B cell (primary cell): Measurements from ENCODE around the gene PPP2R2B. TPM values are rescaled to one million over a fixed set of nuclear protein-coding genes. Genes with fewer than 3 reads are reported as not detected.

ENCODE experiments used
- ATAC-seq: fragments of 200-7000 bp; cut with Tn5 transposase; one replicate; pipeline ENCODE4 v1.10.0; 2021; ENCODE audit warnings: low read depth, mild to moderate bottlenecking, moderate number of reproducible peaks, moderate library complexity
- CTCF ChIA-PET: fragments of 350-600 bp; sonication (Branson Sonifier 250); formaldehyde crosslinking; loops from one replicate; lab custom pipeline; 2021; ENCODE audit warnings: antibody characterized with exemption, inconsistent platforms; lab: Charles Lee
- POLR2A ChIA-PET: fragments of 350-600 bp; sonication (Branson Sonifier 250); formaldehyde crosslinking; loops from one replicate; lab custom pipeline; 2021; ENCODE audit warnings: antibody characterized with exemption; lab: Charles Lee
- DNase-seq: peaks from one replicate; pipeline ENCODE4 v3.0.0; 2013
- H2AFZ ChIP-seq: 2 replicates; pipeline ENCODE4 v1.6.1; 2012; ENCODE audit warnings: mild to moderate bottlenecking, low read depth, low read length; ENCODE audit not compliant: insufficient read depth, poor library complexity, severe bottlenecking
- H3K27ac ChIP-seq, 2 donors: 1 replicate in 1 of 2; 2 replicates in 1 of 2; pipeline ENCODE4 v1.5.1; 2012 to 2013; ENCODE audit warnings: low read length in 2 of 2, mild to moderate bottlenecking in 2 of 2, moderate library complexity in 1 of 2
- H3K27me3 ChIP-seq, 4 experiments: fragments of 200-600 bp in 1 of 4; sonication (generic) in 1 of 4; replicated peaks in 1 of 4; 1 replicate in 2 of 4; 2 replicates in 2 of 4; pipeline versions ENCODE4 v1.6.1 to v1.7.0; 2013 to 2016; ENCODE audit warnings: low read length in 3 of 4, mild to moderate bottlenecking in 2 of 4, mixed read lengths in 1 of 4, moderate library complexity in 1 of 4; ENCODE audit not compliant: insufficient read depth in 4 of 4, control insufficient read depth in 3 of 4; ENCODE audit errors: control extremely low read depth in 1 of 4
- H3K36me3 ChIP-seq, 2 experiments: replicated peaks in 1 of 2; 1 replicate in 1 of 2; 2 replicates in 1 of 2; pipeline versions ENCODE4 v1.6.1 to v1.7.1; 2013; ENCODE audit warnings: low read length in 1 of 2; ENCODE audit not compliant: insufficient read depth in 2 of 2, control insufficient read depth in 1 of 2; ENCODE audit errors: control extremely low read depth in 1 of 2, extremely low read depth in 1 of 2
- H3K4me1 ChIP-seq, 2 donors: fragments of 200-600 bp in 1 of 2; sonication (generic) in 1 of 2; 1 replicate in 1 of 2; 2 replicates in 1 of 2; pipeline versions ENCODE4 v1.5.1 to v1.6.1; 2013 to 2017; ENCODE audit warnings: low read length in 2 of 2; ENCODE audit not compliant: control insufficient read depth in 2 of 2, insufficient read depth in 2 of 2
- H3K4me2 ChIP-seq: replicated peaks from 2 replicates; pipeline ENCODE3; 2012; ENCODE audit warnings: mild to moderate bottlenecking, low read depth, low read length; ENCODE audit not compliant: poor library complexity, severe bottlenecking
- H3K4me3 ChIP-seq, 5 experiments: fragments of 200-600 bp in 1 of 5; sonication (generic) in 1 of 5; 1 replicate in 3 of 5; 2 replicates in 2 of 5; pipeline versions ENCODE4 v1.5.1 to v1.7.0; 2011 to 2016; ENCODE audit warnings: low read length in 4 of 5, mild to moderate bottlenecking in 4 of 5, low read depth in 2 of 5, control low read depth in 1 of 5, moderate library complexity in 1 of 5; ENCODE audit not compliant: insufficient read depth in 1 of 5; ENCODE audit errors: control extremely low read depth in 1 of 5, extremely low read depth in 1 of 5
- H3K79me2 ChIP-seq: fragments of 200-600 bp; sonication (generic); one replicate; pipeline ENCODE4 v1.6.0; 2016; ENCODE audit warnings: low read length; ENCODE audit not compliant: control insufficient read depth, insufficient read depth
- H3K9ac ChIP-seq: fragments of 200-600 bp; sonication (generic); 2 replicates; pipeline ENCODE4 v1.6.1; 2017; ENCODE audit warnings: mild to moderate bottlenecking, low read length, moderate library complexity
- H3K9me3 ChIP-seq, 3 donors: one replicate each; pipeline versions ENCODE4 v1.6.1 to v1.7.1; 2013; ENCODE audit warnings: low read length in 2 of 3; ENCODE audit not compliant: control insufficient read depth in 2 of 3, insufficient read depth in 1 of 3; ENCODE audit errors: control extremely low read depth in 1 of 3
- H4K20me1 ChIP-seq: 2 replicates; pipeline ENCODE4 v1.6.0; 2012; ENCODE audit warnings: mild to moderate bottlenecking, low read length; ENCODE audit not compliant: insufficient read depth, control insufficient read depth, poor library complexity, severe bottlenecking
- H3K27ac Mint-ChIP-seq: one replicate; pipeline ENCODE4 v1.8.0; 2021; ENCODE audit warnings: mixed read lengths
- H3K27me3 Mint-ChIP-seq: one replicate; pipeline ENCODE4 v1.8.0; 2021; ENCODE audit warnings: mixed read lengths
- H3K4me1 Mint-ChIP-seq: one replicate; pipeline ENCODE4 v1.8.0; 2021; ENCODE audit warnings: mixed read lengths
- H3K4me3 Mint-ChIP-seq: one replicate; pipeline ENCODE4 v1.8.0; 2021; ENCODE audit warnings: mixed read lengths
- H3K9me3 Mint-ChIP-seq: one replicate; pipeline ENCODE4 v1.8.0; 2022; ENCODE audit warnings: mixed read lengths; ENCODE audit not compliant: insufficient read depth
- EZH2 ChIP-seq: IDR thresholded peaks from 2 replicates; pipeline ENCODE4 v1.6.1; 2012; ENCODE audit warnings: borderline replicate concordance, low read depth, mild to moderate bottlenecking, moderate library complexity, low read length; ENCODE audit not compliant: insufficient read depth, poor library complexity, severe bottlenecking
- WGBS: methylation state at CpG from one replicate; pipeline ENCODE4 v1.1.5; 2013; ENCODE audit warnings: missing lambda C conversion rate; ENCODE audit not compliant: insufficient coverage; 5-methylcytosine and 5-hydroxymethylcytosine counted together
- intact Hi-C: fragments of 100-400 bp; cut with micrococcal nuclease; formaldehyde crosslinking; loops from one replicate; pipeline ENCODE4 v1.10.0; 2022
- polyA plus RNA-seq: library from polyadenylated mRNA; depleted of rRNA; stranded (reverse); fragments of >200 nt; gene quantifications from 2 replicates; pipeline ENCODE4 v1.2.3, GENCODE V29; 2012
- total RNA-seq, 2 donors: library from RNA; stranded (reverse); fragments of 120-200 nt in 1 of 2; gene quantifications; 1 replicate in 1 of 2; 2 replicates in 1 of 2; pipeline versions ENCODE4 v1.2.3 to v1.2.4, GENCODE V29; 2013 to 2022
- TF ChIP-seq, protein P1 (sequence below): fragments of 200-600 bp; IDR thresholded peaks from one replicate; pipeline ENCODE4 v1.8.0; 2022; ENCODE audit warnings: antibody characterized with exemption, mild to moderate bottlenecking

PPP2R2B gene
- total and polyA plus RNA-seq, 2 donors (not counting 1 experiment from before 2014, with no cell fraction given) = 0.03 TPM; not detected in 1

DNA sequence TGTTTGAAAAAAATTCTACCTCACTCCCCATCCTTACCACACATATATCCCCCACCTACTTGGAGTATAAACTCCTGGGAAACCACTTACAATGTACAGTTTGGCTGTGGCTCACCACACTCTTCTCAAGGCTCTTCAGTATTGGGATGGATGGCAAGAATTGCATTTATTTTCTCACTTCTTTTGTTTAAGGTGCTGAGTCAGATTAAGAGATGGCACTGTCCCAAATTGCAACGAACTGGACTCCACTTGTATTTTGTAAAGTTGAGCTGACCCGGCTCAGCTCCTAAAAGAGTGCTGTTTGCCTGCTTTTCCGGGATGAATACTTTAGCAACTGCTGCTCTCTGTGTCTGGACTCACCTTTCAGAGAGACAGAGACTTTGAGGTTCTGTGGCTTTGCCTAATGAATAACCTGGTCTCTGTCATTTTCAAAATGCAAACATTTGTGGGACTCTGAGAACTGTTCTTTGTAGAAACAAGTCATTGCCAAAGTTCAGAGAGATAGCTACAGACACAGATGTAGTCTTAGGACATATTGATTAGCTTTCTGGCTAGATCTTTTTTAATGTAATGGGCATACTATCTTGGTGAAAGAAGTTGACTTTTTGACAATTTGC is 42.2 kb downstream of the PPP2R2B start:
- H3K4me3 Mint-ChIP-seq = no peak overlapping the region
- ChIA-PET CTCF (no interaction called here), POLR2A (no interaction called here)
- Histone ChIP-seq H3K4me2 (no peak overlapping the region), H3K4me3 (no peak overlapping the region), H2AFZ (no peak overlapping the region), H3K36me3 (no peaks in the 10 kb centered on the region), H3K9me3 (no peaks in the 10 kb centered on the region), H3K79me2 (no peaks in the 10 kb centered on the region), H3K9ac (no peak overlapping the region), H4K20me1 (no peaks in the 10 kb centered on the region), H3K27ac (no peak overlapping the region), H3K27me3 (no peaks in the 10 kb centered on the region), H3K4me1 (no peaks in the 10 kb centered on the region)
- intact Hi-C loops = no loop called here
- H3K4me1 Mint-ChIP-seq = no peaks in the 10 kb centered on the region
- H3K27ac Mint-ChIP-seq = no peak overlapping the region
- ATAC-seq (no peak), DNase-seq (no peak)
- TF ChIP-seq EZH2 = no peak
- WGBS = 81% methylated on average over 3 of the region's 3 CpGs
- H3K27me3 Mint-ChIP-seq = peaks cover 6% of the 10 kb centered on the region
- peaks cover 2% of the 10 kb centered on the region for H3K9me3 Mint-ChIP-seq

DNA sequence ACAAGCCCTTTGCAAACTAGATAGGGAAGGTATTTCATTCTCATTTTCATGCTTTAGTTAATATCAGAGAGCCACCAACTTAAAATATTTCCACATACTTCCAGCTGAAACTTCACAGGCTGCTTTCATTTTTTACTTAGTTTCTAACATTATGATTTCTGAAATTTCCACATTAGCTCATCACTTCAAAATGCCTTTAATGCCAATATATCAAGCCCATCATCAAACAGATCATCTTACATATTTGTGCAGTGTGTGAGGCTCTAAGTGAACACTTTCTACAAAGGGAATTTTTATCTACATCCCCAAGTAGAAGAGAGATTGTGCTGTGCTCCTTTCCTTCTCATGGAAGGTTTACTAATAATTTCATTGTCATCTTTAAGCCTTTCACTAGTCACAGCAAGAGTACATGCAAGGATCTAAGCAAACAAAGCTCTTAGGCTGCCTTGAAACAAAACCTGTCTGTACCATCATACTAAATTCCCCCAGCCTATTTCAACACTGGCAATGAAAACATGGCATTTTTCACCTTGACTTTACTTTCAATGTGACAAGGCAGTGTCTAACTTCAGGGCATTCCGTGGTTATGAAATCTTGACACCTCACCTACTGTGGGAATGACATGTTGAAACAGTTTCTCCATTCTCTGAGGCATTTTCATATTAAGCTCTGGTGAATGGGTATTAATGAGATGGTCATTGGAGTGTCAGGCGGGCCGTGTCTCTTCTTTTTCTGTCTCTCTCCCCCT is 45.4 kb downstream of the PPP2R2B start:
- Mint-ChIP-seq H3K4me3 (no peak overlapping the region), H3K27me3 (peaks cover 6% of the 10 kb centered on the region), H3K9me3 (no peaks in the 10 kb centered on the region), H3K4me1 (no peaks in the 10 kb centered on the region), H3K27ac (no peak overlapping the region)
- no peaks in the 10 kb centered on the region for H3K79me2 ChIP-seq
- no peaks in the 10 kb centered on the region for H3K9me3 ChIP-seq
- H4K20me1 ChIP-seq = no peaks in the 10 kb centered on the region
- no peak for ATAC-seq
- no peak overlapping the region for H2AFZ ChIP-seq
- TF ChIP-seq, protein P1, sequence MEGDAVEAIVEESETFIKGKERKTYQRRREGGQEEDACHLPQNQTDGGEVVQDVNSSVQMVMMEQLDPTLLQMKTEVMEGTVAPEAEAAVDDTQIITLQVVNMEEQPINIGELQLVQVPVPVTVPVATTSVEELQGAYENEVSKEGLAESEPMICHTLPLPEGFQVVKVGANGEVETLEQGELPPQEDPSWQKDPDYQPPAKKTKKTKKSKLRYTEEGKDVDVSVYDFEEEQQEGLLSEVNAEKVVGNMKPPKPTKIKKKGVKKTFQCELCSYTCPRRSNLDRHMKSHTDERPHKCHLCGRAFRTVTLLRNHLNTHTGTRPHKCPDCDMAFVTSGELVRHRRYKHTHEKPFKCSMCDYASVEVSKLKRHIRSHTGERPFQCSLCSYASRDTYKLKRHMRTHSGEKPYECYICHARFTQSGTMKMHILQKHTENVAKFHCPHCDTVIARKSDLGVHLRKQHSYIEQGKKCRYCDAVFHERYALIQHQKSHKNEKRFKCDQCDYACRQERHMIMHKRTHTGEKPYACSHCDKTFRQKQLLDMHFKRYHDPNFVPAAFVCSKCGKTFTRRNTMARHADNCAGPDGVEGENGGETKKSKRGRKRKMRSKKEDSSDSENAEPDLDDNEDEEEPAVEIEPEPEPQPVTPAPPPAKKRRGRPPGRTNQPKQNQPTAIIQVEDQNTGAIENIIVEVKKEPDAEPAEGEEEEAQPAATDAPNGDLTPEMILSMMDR = no peak
- no peak for TF ChIP-seq EZH2
- no peaks in the 10 kb centered on the region for H3K27me3 ChIP-seq
- H3K4me1 ChIP-seq = no peaks in the 10 kb centered on the region
- DNase-seq = no peak
- no peak overlapping the region for H3K4me2 ChIP-seq
- no peak overlapping the region for H3K4me3 ChIP-seq
- H3K27ac ChIP-seq = no peak overlapping the region
- intact Hi-C loops = no loop called here
- no peaks in the 10 kb centered on the region for H3K36me3 ChIP-seq
- CTCF ChIA-PET = no interaction called here
- WGBS = no CpG with 5 or more reads among the region's 3 CpGs
- POLR2A ChIA-PET = no interaction called here
- H3K9ac ChIP-seq = no peak overlapping the region
